C4-2B (cell line): ENCODE data around the gene NEAT1.

ENCODE experiments used
- H3K27ac ChIP-seq: fragments of 450-650 bp; 2 replicates; pipeline ENCODE4 v1.5.1; 2017
- ZFX ChIP-seq: fragments of 450-650 bp; IDR thresholded peaks from 2 replicates; pipeline ENCODE4 v1.6.1; 2017
- TF ChIP-seq, protein P1 (sequence below): fragments of 450-650 bp; conservative IDR thresholded peaks from 2 replicates; pipeline ENCODE4 v1.5.1; 2017; ENCODE audit warnings: mild to moderate bottlenecking

Gene NEAT1

DNA sequence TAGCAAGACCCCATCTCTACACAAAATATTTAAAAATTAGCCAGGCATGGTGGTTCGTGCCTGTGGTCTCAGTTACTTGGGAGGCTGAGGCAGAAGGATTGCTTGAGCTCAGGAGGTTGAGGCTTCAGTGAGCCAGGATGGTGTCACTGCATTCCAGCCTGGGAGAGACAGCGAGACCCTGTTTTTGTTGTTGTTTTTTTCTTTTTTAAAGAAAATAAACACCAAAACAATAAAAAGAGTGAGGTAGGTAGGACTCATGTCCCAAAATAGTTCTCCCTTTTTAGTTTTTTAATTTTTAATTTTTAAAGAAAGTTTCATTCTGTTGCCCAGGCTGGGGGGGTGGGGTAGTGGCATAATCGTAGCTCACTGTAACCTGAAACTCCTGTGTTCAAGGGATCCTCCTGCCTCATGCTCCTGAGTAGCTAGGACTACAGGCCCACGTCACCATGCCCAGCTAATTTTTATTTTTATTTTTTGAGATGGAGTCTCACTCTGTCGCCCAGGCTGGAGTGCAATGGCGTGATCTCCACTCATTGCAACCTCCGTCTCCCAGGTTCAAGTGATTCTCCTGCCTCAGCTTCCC lies 50.8 kb downstream of the NEAT1 start:
- peak overlapping the region; percentile 59 for H3K27ac ChIP-seq
- no peak for TF ChIP-seq ZFX
- TF ChIP-seq, protein P1, sequence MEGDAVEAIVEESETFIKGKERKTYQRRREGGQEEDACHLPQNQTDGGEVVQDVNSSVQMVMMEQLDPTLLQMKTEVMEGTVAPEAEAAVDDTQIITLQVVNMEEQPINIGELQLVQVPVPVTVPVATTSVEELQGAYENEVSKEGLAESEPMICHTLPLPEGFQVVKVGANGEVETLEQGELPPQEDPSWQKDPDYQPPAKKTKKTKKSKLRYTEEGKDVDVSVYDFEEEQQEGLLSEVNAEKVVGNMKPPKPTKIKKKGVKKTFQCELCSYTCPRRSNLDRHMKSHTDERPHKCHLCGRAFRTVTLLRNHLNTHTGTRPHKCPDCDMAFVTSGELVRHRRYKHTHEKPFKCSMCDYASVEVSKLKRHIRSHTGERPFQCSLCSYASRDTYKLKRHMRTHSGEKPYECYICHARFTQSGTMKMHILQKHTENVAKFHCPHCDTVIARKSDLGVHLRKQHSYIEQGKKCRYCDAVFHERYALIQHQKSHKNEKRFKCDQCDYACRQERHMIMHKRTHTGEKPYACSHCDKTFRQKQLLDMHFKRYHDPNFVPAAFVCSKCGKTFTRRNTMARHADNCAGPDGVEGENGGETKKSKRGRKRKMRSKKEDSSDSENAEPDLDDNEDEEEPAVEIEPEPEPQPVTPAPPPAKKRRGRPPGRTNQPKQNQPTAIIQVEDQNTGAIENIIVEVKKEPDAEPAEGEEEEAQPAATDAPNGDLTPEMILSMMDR = no peak

GRCh38 chr11:65474864-65475263 lies 52.3 kb downstream of the NEAT1 start:
- no peak for TF ChIP-seq ZFX
- TF ChIP-seq, protein P1 = no peak
- H3K27ac ChIP-seq = no peak overlapping the region; the same call in 1 of the 2 replicates

DNA sequence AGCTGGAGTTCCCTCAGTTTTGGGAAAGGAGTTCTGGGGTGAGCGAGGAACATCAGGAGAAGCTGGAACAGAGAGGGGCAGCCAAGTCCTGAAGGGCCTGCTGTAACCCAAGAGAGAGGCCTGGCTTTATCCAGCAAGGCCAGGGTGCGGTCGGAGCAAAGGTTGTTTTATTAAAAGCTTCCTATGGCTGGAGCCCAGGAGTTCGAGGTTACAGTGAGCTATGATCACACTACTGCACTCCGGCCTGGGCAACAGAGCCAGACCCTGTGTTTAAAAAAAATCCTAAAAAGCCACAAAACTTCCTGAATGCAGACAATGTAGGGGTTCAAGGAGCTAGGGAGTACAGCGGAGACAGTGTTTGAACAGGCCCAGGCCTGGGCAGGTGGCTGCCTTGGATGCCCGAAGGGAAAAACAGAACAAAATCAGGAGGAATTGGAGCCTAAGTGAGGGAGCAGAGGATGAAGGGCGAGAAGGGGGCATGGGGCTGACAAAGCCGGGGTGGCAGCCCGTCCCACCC lies 54.1 kb downstream of the NEAT1 start:
- TF ChIP-seq ZFX = no peak
- TF ChIP-seq, protein P1 = no peak

GRCh38 chr11:65477149-65477965 lies 54.8 kb downstream of the NEAT1 start:
- peak overlapping the region; percentile 96 for H3K27ac ChIP-seq
- TF ChIP-seq, protein P1 = no peak
- TF ChIP-seq ZFX = peak; percentile 60; the same call in 1 of the 2 replicates

More for the DNA sequence above, 54.1 kb downstream of the NEAT1 start:
- H3K27ac ChIP-seq = peak overlapping the region; percentile 96

DNA sequence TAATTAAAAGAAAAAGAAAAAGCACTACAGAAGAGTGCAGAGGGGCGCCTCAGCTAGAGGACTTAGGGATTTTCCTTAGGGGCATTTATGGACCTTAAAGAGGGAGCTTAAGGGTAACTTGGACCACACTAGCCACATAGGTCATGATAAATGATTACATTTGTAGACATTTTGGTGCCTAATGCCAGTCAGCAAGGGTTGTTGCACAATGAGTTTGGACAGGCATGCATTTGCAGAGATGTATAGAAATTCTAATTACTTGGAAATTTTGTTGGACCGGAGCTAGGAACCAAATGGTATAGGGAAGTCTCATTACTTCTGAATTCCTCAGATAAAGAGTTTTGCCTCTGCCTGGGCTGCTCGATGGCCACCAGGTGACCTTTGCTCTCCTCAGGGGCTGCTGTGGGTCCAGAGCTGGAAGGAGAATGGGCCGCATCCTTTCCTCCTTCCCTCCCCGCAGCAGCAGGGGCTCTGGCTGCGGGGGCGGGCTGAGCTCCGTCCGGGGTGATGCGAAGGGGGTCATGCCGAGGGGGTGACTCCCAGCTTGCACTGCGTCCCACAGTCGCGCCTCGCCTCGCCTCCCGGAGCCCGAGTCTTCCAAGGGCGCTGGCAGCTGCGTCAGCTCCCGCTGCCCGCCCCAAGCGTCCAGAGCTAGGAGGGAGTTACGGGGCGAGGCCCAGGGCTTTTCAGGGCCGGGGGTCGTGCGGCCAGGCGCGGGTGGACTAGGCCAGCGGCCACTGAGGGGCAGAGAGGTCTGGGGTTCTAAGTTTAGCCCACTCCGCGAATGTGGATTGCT lies 56.0 kb downstream of the NEAT1 start:
- TF ChIP-seq, protein P1 = no peak
- TF ChIP-seq ZFX = no peak

DNA sequence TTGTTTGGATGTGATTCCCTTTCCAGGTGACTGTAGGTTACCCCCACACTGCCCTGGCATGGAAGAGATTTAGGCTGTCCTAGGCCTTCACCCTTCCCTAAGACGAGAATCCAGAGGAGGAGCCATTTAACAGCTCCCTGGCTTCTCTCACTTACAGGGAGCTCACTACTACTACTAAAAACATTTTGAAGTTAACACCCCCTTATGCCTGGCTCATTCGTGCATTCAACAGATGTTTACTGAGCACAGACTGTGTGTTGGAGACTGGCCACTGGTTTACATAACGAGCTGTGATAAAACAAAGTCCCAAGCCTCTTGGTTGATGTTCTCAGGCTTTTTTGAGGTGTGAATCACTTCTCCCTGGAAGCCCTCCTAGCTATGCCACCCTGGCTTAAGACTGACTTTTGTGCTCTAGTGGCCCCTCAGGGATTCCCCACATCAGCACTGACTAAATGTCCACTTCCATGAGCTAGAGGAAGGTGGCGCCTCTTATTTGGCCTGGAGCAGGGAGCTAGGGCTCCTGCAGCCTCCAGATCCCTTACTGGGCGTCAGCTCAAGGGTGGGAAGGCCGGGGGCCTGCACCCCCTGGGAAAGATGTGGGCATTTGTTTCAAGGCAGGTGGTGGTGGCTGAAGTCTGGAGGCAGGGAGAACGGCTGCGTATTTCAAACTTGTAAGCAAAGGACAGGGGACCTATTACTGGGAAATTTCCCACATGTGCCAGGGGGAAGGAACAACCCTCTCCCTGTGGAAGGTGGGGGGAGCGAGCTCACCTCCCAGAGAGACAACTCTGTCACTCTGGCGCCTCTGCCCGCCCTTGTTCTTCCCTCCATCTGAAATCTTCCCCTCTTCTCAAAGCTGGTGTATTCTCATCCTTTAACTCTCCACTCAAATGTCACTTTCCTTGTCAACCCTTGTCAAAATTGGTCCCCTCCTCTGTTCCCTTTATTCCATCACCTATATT lies 56.9 kb downstream of the NEAT1 start:
- H3K27ac ChIP-seq = peak overlapping the region; percentile 36
- TF ChIP-seq, protein P1 = no peak
- no peak for TF ChIP-seq ZFX

More for the DNA sequence above, 56.0 kb downstream of the NEAT1 start:
- H3K27ac ChIP-seq = peak overlapping the region; percentile 36
